Right forelimb (tissue), 1 donor: Measurements from ENCODE around the gene SDK1.
"Not testable (repeated sequence)": the region's sequence is repeated elsewhere in the genome, so short reads cannot be mapped to it uniquely, and the experiment has no call there.

Experiments used
- DNase-seq: peaks from one replicate; pipeline ENCODE4 v3.0.0-alpha.2; 2018

The SDK1 gene

GRCh38 chr7:3540456-3541220 lies 239.6 kb downstream of the SDK1 start:
- DNase-seq = no peak

GRCh38 chr7:3544202-3544601 lies 243.2 kb downstream of the SDK1 start:
- no peak for DNase-seq

- DNase-seq = no peak
Measured at GRCh38 chr7:3548815-3549214, 247.8 kb downstream of the SDK1 start.

GRCh38 chr7:3549601-3550000 lies 248.5 kb downstream of the SDK1 start:
- no peak for DNase-seq

GRCh38 chr7:3551536-3551935 lies 250.5 kb downstream of the SDK1 start:
- no peak for DNase-seq

- no peak for DNase-seq
Measured at GRCh38 chr7:3552499-3552898, 251.4 kb downstream of the SDK1 start.

- DNase-seq = no peak
Measured at GRCh38 chr7:3558400-3558799, 257.3 kb downstream of the SDK1 start.

GRCh38 chr7:3559278-3559677 lies 258.2 kb downstream of the SDK1 start:
- DNase-seq = no peak

- no peak for DNase-seq
Measured at GRCh38 chr7:3560495-3560894, 259.4 kb downstream of the SDK1 start.

GRCh38 chr7:3561932-3562331 lies 260.9 kb downstream of the SDK1 start:
- DNase-seq = no peak

- DNase-seq = no peak
Measured at GRCh38 chr7:3564231-3564630, 263.2 kb downstream of the SDK1 start.

- DNase-seq = no peak
Measured at GRCh38 chr7:3568516-3568915, 267.5 kb downstream of the SDK1 start.

- DNase-seq = no peak
Measured at GRCh38 chr7:3569643-3570042, 268.6 kb downstream of the SDK1 start.

GRCh38 chr7:3573151-3573550 lies 272.1 kb downstream of the SDK1 start:
- DNase-seq = no peak

GRCh38 chr7:3574386-3574785 lies 273.3 kb downstream of the SDK1 start:
- DNase-seq = no peak

- no peak for DNase-seq
Measured at GRCh38 chr7:3575753-3576531, 274.9 kb downstream of the SDK1 start.

GRCh38 chr7:3578399-3578798 lies 277.3 kb downstream of the SDK1 start:
- DNase-seq = no peak

- no peak for DNase-seq
Measured at GRCh38 chr7:3579638-3580219, 278.7 kb downstream of the SDK1 start.

- DNase-seq = not testable (repeated sequence)
Measured at GRCh38 chr7:3582145-3582544, 281.1 kb downstream of the SDK1 start.

- no peak for DNase-seq
Measured at GRCh38 chr7:3585826-3586225, 284.8 kb downstream of the SDK1 start.

GRCh38 chr7:3588341-3588740 lies 287.3 kb downstream of the SDK1 start:
- no peak for DNase-seq

GRCh38 chr7:3589752-3590151 lies 288.7 kb downstream of the SDK1 start:
- DNase-seq = no peak

- no peak for DNase-seq
Measured at GRCh38 chr7:3591219-3591618, 290.2 kb downstream of the SDK1 start.

GRCh38 chr7:3591944-3592343 lies 290.9 kb downstream of the SDK1 start:
- no peak for DNase-seq
